Subcutaneous adipose tissue (tissue), 4 donors: ENCODE data around the gene PCDHA6. TPM values are rescaled to one million over a fixed set of nuclear protein-coding genes. Genes with fewer than 3 reads are reported as not detected.

ENCODE experiments used
- total RNA-seq, 4 donors: library from RNA; depleted of rRNA; stranded (reverse); fragments of >200 nt; gene quantifications; one replicate each; pipeline ENCODE4 v1.1.0, GENCODE V29; 2016
- TF ChIP-seq, protein P1 (sequence below): fragments of 450-650 bp; IDR thresholded peaks from one replicate; pipeline ENCODE4 v1.5.1; 2016; ENCODE audit warnings: low read depth, mild to moderate bottlenecking, control low read depth, antibody characterized with exemption, moderate library complexity

Gene PCDHA6
- total RNA-seq, 4 donors from 2014 or later = 0.22 to 0.49 (median 0.36) TPM

DNA sequence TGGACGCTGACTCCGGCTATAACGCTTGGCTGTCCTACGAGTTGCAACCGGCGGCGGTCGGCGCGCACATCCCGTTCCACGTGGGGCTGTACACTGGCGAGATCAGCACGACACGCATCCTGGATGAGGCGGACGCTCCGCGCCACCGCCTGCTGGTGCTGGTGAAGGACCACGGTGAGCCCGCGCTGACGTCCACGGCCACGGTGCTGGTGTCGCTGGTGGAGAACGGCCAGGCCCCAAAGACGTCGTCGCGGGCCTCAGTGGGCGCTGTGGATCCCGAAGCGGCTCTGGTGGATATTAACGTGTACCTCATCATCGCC is 49.5 kb downstream of the PCDHA6 start:
- TF ChIP-seq, protein P1, sequence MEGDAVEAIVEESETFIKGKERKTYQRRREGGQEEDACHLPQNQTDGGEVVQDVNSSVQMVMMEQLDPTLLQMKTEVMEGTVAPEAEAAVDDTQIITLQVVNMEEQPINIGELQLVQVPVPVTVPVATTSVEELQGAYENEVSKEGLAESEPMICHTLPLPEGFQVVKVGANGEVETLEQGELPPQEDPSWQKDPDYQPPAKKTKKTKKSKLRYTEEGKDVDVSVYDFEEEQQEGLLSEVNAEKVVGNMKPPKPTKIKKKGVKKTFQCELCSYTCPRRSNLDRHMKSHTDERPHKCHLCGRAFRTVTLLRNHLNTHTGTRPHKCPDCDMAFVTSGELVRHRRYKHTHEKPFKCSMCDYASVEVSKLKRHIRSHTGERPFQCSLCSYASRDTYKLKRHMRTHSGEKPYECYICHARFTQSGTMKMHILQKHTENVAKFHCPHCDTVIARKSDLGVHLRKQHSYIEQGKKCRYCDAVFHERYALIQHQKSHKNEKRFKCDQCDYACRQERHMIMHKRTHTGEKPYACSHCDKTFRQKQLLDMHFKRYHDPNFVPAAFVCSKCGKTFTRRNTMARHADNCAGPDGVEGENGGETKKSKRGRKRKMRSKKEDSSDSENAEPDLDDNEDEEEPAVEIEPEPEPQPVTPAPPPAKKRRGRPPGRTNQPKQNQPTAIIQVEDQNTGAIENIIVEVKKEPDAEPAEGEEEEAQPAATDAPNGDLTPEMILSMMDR = no peak

Other genes starting within 250 kb of the PCDHA6 start
- gene CD14, start 194.8 kb upstream of the PCDHA6 start, total RNA-seq = 100 to 1,000 TPM in 2 of 4 donors, 10 to 100 TPM in 2; 61.2 to 114 (median 97.3) TPM
- 10 to 100 TPM; 11.4 to 64.5 (median 23.7) TPM for gene TMCO6, start 188.5 kb upstream of the PCDHA6 start, total RNA-seq
- gene NDUFA2, start 180.3 kb upstream of the PCDHA6 start, total RNA-seq = 10 to 100 TPM; 63.2 to 83.2 (median 74.8) TPM
- 100 to 1,000 TPM in 3 of 4 donors, 10 to 100 TPM in 1; 80.7 to 144 (median 114) TPM for gene IK, start 180.1 kb upstream of the PCDHA6 start, total RNA-seq
- 10 to 100 TPM; 11.4 to 31.6 (median 19.8) TPM for gene WDR55, start 163.1 kb upstream of the PCDHA6 start, total RNA-seq
- gene DND1, start 154.4 kb upstream of the PCDHA6 start, total RNA-seq = 1 to 10 TPM in 2 of 4 donors, under 1 TPM in 1, not detected in 1; 0.66 to 1.3 (median 1.2) TPM
- gene HARS1, start 136.6 kb upstream of the PCDHA6 start, total RNA-seq = 10 to 100 TPM; 38.4 to 49.8 (median 47.4) TPM
- gene HARS2, start 136.5 kb upstream of the PCDHA6 start, total RNA-seq = 10 to 100 TPM; 23.2 to 32.1 (median 31.4) TPM
- gene ZMAT2, start 127.5 kb upstream of the PCDHA6 start, total RNA-seq = 10 to 100 TPM; 35.0 to 48.7 (median 43.0) TPM
- gene PCDHA1, start 41.8 kb upstream of the PCDHA6 start, total RNA-seq = not detected
- gene PCDHA2, start 33.1 kb upstream of the PCDHA6 start, total RNA-seq = under 1 TPM in 1 of 4 donors, not detected in 3; 0.38 TPM
- gene PCDHA3, start 26.9 kb upstream of the PCDHA6 start, total RNA-seq = under 1 TPM; 0.16 to 0.34 (median 0.20) TPM
- gene PCDHA4, start 20.9 kb upstream of the PCDHA6 start, total RNA-seq = 1 to 10 TPM in 1 of 4 donors, under 1 TPM in 3; 0.16 to 1.3 (median 0.76) TPM
- under 1 TPM in 3 of 4 donors, not detected in 1; 0.33 to 0.57 (median 0.51) TPM for gene PCDHA5, start 6.3 kb upstream of the PCDHA6 start, total RNA-seq
- under 1 TPM; 0.17 to 0.44 (median 0.26) TPM for gene PCDHA7, start 6.3 kb downstream of the PCDHA6 start, total RNA-seq
- under 1 TPM in 1 of 4 donors, not detected in 3; 0.17 TPM for gene PCDHA8, start 13.2 kb downstream of the PCDHA6 start, total RNA-seq
- under 1 TPM in 3 of 4 donors, not detected in 1; under 0.01 to 0.34 (median 0.19) TPM for gene PCDHA9, start 20.4 kb downstream of the PCDHA6 start, total RNA-seq
- gene PCDHA10, start 27.9 kb downstream of the PCDHA6 start, total RNA-seq = 1 to 10 TPM in 1 of 4 donors, under 1 TPM in 3; 0.51 to 1.9 (median 0.66) TPM
- gene PCDHA11, start 41.0 kb downstream of the PCDHA6 start, total RNA-seq = under 1 TPM in 3 of 4 donors, not detected in 1; 0.22 to 0.34 (median 0.33) TPM
- gene PCDHA12, start 47.3 kb downstream of the PCDHA6 start, total RNA-seq = under 1 TPM in 3 of 4 donors, not detected in 1; 0.17 to 0.22 (median 0.19) TPM
- gene PCDHA13, start 54.2 kb downstream of the PCDHA6 start, total RNA-seq = 1 to 10 TPM in 1 of 4 donors, under 1 TPM in 3; 0.34 to 1.5 (median 0.69) TPM
- 1 to 10 TPM in 1 of 4 donors, under 1 TPM in 3; 0.44 to 1.9 (median 0.74) TPM for gene PCDHAC1, start 98.3 kb downstream of the PCDHA6 start, total RNA-seq
- 1 to 10 TPM in 1 of 4 donors, under 1 TPM in 3; 0.49 to 1.1 (median 0.81) TPM for gene PCDHAC2, start 138.5 kb downstream of the PCDHA6 start, total RNA-seq
- not detected for gene PCDHB1, start 223.4 kb downstream of the PCDHA6 start, total RNA-seq